ENCODE data around the gene ANKRD45.
"Not testable (repeated sequence)": the region's sequence is repeated elsewhere in the genome, so short reads cannot be mapped to it uniquely, and the experiment has no call there.

The ANKRD45 gene

DNA sequence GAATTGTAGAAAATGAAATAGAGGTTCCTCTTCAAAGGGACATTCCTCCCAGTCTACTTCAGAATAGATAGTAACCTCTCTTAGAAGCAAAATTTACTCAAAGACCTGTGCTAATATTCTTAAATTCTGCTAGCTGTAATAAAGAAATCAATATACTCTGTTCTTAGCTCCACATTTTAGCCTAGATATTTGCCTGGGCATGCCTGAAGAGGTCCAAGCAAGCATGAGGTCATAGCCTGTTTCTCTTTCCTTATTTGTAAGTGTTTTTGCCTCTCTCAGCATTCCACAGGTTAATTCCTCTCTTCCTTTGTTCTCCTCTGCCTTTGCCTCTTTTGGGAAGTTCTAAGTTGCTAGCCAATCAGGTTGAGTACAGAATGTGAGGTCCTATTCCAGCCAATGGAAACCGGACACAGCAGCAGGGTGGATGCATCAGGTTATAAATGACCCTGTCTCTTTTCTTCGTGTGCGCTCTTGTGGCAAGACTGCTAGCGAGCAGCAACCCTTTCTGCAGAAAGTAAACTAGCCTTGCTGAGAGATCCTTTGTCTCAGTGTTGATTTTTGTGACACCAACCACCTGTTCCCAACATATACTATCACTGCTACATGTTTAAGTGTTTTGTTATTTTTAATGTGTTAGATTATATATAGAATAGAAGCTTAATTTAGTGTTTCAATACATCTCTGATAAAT is 27.1 kb downstream of the ANKRD45 start:
- DNase-seq (ENCODE audit: low read depth): not testable (repeated sequence)

DNA sequence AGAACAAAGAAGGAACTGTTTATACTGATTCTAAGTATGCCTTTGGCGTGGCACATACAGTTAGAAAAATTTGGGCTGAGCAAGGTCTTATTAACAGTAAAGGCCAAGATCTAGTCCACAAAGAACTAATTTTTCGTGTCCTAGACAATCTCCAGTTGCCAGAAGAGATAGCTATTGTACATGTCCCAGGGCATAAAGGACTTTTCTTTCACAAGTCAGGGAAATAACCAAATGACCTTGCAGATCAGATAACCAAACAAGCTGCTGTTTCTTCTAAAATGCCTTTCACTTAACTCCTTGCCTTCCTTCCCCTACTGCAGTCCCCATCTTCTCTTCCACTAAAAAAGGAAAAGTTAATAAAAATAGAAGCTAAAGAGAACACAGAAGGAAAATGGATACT is 30.5 kb downstream of the ANKRD45 start:
- DNase-seq (ENCODE audit: low read depth): no peak

DNA sequence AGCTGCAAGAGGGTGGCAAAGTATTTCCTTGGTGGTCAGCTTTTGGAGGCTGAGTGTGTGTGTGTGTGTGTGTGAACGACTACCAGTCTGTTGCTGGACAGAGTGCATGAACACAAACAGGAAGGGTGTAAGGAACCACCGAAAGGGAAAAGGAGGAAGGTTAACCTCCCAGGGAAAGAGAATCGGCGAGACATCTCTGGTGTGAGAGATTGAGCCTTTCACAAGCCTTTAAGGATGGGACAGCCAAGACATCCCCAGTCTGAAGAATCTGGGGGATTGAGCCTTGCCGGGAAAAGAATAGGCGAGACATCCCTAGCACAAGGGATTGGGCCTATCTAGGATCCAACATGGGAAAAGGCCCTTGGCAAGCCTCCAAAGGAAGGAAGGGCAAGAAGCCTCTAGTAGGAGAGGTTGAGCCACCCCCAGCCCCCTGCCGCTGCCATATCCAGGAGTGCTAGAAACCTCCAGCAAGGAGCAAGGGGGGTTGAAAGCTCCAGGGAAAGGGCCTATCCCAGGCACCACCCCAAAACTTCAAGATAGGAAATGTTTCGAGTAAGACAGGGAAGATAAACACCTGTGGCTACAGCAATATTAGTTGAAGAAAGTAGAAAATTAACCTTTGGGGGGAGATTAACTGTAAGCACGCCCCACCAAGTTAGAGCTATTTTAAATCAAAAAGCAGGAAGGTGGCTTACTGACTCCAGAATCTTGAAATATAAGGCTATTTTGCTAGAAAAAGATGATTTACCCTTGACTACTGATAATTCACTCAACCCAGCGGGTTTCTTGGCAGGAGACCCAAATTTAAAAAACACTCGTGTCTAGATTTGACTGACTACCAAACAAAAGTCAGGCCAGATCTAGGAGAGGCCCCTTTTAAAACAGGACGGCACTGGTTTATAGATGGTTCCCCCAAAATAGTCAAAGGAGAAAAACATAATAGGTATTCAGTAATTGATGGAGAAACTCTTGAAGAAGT is 31.3 kb downstream of the ANKRD45 start:
- DNase-seq (ENCODE audit: low read depth): no peak

DNA sequence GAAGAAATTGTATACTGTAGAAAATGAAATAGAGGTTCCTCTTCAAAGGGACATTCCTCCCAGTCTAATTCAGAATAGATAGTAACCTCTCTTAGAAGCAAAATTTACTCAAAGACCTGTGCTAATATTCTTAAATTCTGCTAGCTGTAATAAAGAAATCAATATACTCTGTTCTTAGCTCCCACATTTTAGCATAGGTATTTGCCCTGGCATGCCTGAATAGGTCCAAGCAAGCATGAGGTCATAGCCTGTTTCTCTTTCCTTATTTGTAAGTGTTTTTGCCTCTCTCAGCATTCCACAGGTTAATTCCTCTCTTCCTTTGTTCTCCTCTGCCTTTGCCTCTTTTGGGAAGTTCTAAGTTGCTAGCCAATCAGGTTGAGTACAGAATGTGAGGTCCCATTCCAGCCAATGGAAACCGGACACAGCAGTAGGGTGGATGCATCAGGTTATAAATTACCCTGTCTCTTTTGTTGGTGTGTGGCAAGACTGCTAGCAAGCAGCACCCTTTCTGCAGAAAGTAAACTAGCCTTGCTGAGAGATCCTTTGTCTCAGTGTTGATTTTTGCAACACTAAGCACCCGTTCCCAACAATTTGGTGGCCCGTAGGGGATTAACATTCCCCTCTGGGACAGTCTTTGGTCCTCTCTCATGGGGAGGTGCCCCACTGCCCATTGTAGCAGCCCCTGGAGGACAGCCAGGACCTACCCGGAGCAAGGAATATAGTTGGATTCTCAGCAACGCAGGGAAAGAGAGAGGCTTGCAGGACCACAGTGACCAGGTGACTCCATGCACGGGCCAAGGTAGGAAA is 32.2 kb downstream of the ANKRD45 start:
- DNase-seq (ENCODE audit: low read depth): not testable (repeated sequence)

- no peak for DNase-seq (ENCODE audit: low read depth)
Observed at GRCh38 chr1:173635116-173635515, 34.5 kb downstream of the ANKRD45 start, which contains the start of gene TEX50. Gene TEX50 (plus strand): TSS chr1:173635338. CDS start chr1:173635522, 184 bp downstream.

DNA sequence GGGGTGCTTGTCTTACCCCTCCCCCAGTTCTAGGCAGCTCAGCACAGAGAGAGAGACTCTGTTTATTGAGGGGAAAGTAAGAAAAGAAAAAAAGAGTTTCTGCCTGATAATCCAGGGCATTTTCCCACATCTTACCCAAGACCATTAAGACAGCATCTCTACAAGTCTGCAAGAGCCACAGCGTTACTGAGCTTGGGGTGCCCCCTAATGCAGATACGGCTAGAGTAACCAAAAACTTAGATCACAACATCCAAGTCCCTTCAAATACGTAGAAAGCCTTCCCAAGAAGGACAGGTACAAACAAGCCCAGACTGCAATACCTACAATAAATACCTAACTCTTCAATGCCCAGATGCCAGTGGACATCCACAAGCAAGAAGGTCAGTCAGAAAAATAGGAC is 40.8 kb downstream of the ANKRD45 start:
- DNase-seq (ENCODE audit: low read depth): no peak

DNA sequence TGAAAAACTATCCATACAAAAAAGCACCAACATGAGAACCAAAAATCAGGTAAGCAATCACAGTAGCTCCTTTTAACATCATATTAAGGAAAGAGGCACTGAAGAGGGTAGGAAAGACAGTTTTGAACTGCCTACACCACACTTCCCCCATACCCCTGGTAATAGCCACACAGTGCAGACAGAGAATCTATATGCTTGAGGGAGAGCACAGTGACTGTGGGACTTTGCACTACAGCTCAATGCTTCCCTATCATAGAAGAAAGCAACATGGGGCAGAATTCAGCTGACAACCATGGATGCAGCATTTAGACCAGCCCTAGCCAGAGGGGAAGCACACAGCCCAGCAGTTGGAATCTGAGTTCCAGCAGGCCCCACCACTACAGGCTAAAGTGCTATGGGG is 42.4 kb downstream of the ANKRD45 start:
- no peak for DNase-seq (ENCODE audit: low read depth)

- DNase-seq (ENCODE audit: low read depth): no peak
Observed at GRCh38 chr1:173616859-173617258, 52.8 kb downstream of the ANKRD45 start.

GRCh38 chr1:173613086-173613485 is 56.6 kb downstream of the ANKRD45 start:
- not testable (repeated sequence) for DNase-seq (ENCODE audit: low read depth)

- DNase-seq (ENCODE audit: low read depth): no peak
Observed at GRCh38 chr1:173608503-173609216, 61.0 kb downstream of the ANKRD45 start.

DNA sequence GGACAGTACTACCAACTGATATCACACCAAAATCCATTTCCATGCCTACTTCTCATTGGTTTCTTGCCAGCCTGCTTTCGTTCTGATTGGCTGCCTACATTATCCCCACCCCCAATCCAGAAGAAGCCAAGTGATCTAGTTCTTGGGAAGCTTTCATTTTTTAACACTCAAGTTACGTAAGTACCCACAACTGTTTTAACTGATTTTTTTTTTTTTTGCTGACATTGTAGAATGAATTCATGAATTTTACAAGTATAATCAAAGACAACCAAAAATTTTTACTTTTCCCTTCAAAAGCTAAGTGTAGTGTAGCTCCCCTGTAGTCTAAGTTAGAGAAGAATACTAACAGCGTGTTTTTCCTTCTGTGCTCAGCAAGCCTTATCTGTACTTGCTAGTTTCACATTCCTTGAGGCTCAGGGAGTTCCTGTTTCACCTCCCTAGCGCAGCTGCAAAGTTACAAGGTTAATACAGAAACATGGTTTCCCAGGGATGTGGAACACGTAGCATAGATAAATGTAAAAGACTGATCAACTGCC is 66.5 kb downstream of the ANKRD45 start, which contains the start of gene SLC9C2:
SLC9C2 (minus strand) TSS at position 17 of the 536 bp plus-strand sequence. CDS start 1,296 bp downstream, outside the sequence.
- peak; percentile 25 for DNase-seq (ENCODE audit: low read depth)

DNA sequence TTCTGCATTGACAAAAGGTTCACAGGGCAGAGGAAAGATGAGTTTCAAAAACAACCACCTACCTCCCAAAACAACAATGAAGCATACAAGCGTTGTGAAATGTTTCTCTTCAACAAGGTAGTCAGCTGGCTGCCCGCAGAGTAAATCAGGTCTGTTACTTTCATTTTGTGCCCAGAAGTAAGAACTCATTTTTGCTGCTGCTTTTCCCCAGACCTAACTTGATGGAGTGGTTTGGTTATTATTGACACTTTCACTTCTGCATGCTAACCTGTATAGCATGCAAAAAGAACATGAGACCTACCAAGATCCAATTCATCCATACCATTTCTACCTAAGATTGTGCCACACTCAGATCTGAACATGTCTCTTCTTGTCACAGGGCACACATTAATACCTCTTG is 68.1 kb downstream of the ANKRD45 start:
- no peak for DNase-seq (ENCODE audit: low read depth)

- DNase-seq (ENCODE audit: low read depth): no peak
Observed at GRCh38 chr1:173596097-173596825, 73.4 kb downstream of the ANKRD45 start.

GRCh38 chr1:173591138-173591537 is 78.5 kb downstream of the ANKRD45 start:
- DNase-seq (ENCODE audit: low read depth): not testable (repeated sequence)

- DNase-seq (ENCODE audit: low read depth): no peak
Observed at GRCh38 chr1:173590557-173590956, 79.1 kb downstream of the ANKRD45 start.

- DNase-seq (ENCODE audit: low read depth): no peak
Observed at GRCh38 chr1:173581383-173582079, 88.1 kb downstream of the ANKRD45 start.

GRCh38 chr1:173580658-173581057 is 89.0 kb downstream of the ANKRD45 start:
- DNase-seq (ENCODE audit: low read depth): no peak

DNA sequence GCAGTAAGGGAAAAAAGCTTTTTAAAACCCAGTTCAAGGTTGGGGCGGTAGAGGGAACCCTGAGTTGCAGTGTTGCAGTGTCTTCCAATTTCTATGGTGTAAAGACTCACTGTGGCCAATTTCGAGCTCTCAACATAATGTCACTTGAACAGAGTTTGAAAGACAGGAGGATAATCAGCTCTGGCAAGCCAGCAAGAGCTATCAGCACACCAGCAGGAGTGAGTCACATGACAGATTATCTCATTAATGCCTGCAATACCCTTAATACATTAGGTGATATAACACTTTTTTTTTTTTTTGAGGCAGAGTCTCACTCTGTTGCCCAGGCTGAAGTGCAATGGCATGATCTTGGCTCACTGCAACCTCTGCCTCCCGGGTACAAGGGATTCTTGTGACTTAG is 89.6 kb downstream of the ANKRD45 start:
- DNase-seq (ENCODE audit: low read depth): no peak

DNA sequence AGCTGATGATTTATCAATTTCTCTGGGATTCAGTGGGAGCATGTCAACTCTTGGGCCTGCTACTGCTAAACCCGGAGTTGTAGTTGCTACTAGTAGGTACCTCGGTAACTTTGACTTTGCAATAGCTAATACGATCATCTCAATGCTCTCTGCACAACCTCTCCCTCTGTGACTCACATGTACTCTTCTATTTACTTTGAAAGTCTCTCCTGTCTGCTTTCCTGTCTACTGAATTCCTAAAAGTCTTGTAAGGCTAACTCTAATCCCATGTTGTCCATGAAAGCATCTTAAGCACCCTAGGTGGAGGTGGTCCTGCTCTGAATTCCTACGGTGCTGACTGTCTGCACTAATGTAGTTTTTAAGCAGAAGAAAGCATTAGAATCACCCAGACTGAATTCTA is 96.1 kb downstream of the ANKRD45 start:
- DNase-seq (ENCODE audit: low read depth): no peak
